HG02678 (cell line): ENCODE results near the gene URB2.
A peak's percentile ranks its signal among the peaks of the same experiment; 100 is the strongest.

Experiments
- ATAC-seq: cut with Tn5 transposase; IDR thresholded peaks from one replicate; pipeline ENCODE4 v1.9.1; 2021; ENCODE audit warnings: mild to moderate bottlenecking, moderate library complexity; ENCODE audit not compliant: unreplicated experiment

The URB2 gene

DNA sequence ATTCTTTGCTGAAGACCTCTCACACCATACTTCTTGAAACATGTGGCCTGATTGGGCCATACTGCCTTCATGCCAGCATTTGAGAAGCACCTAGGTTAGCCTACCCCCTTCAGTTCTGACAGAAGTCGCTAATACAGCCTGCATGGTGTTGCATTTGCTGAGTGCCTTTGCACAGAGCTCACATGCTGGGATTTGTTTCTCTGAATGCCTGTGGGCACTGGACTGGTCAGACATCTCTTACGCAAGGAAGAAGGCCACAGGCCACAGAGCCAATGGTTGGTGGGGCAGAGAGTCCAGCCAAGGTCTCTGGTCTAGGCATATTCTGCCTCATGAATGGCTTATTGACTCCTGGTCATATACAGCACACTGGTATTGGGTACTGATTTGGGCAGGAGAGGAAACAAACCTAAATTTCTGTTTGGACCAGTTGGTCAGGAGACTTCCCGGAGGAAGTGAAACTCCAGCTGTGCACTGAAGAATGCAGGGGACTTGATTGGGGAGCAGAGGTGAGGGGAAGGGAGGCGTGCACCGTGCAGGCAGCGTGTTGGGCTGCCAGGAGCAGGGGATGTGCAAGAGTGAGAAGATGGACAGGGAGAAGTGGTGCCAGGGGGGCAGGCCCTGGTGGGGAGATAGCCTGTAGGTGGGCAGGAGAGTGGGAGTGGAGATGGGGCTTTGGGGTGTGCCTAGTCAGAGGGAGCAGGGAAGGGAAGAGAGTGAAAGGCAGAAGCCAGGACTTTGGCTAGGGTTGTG lies 18.1 kb downstream of the URB2 start:
- ATAC-seq = peak; percentile 53

DNA sequence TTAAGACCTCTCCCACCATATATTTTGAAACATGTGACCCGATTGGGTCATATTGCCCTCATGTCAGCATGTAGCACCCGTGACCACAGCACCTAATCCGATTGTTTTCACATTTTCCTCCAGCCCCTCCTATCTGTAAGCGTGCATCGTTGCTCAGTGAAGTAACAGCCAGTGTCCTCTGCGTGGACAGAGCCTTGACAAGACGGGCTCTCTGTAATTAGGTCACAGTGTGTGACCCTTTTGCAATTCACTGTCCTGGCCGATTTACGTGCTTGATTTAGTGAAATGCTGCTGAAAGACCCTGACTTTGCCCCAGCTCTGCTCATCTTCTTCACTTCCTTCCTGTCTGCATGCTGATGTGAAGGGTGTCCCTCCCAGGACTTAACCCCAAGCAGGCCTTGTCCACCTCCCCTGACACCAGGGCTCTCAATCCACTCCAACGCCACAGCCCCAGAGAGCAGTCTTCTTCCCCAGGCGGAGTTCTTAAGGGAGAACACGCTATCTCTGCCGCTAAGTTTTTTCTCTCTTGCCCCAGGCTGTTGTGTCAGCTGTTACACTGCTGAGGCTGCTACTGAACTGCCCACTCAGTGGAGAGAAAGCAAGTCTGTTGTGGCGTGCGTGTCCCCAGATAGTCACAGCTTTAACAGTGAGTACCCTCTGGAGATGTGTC lies 19.4 kb downstream of the URB2 start:
- no peak for ATAC-seq

DNA sequence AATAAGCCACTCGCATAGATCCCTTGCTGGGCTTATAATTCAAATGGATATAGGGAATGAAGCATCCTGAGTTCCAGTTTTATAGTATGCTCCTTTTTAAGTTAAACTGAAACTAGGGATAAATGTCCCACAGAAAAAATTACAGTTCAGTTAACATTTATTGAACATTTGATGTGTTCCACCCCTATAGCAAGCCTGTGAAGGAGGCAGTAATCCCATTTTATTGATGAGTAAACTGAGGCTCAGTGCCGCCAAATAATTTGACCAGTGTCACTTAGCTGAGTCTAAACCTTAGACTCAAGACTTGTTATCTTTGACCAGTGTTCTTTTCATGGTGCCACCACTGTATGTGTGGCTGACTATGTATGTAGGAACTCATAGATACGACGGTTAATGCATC lies 22.4 kb downstream of the URB2 start:
- no peak for ATAC-seq

DNA sequence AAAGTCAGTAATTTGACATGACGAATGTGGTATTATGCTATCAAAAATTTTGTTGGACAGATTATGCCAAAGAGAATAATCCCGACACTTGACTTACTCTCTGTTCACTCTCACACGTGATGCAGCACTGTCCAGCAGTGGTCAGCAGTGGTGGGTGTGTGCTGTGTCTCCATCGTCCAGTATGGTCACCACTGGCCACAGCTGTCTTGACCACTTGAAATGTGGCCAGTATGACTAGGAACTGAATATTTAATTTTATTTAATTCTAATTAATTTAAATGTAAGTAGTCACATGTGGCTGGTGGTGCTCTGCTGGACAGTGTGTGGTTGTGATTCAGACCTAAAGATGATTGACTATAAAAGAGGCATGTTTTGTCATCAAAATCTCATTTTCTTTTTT lies 24.0 kb downstream of the URB2 start:
- ATAC-seq = no peak

GRCh38 chr1:229651546-229651945 lies 25.5 kb downstream of the URB2 start:
- no peak for ATAC-seq

GRCh38 chr1:229653420-229653819 lies 27.4 kb downstream of the URB2 start:
- ATAC-seq = no peak

- no peak for ATAC-seq
Measured at GRCh38 chr1:229655781-229656180, 29.7 kb downstream of the URB2 start.

DNA sequence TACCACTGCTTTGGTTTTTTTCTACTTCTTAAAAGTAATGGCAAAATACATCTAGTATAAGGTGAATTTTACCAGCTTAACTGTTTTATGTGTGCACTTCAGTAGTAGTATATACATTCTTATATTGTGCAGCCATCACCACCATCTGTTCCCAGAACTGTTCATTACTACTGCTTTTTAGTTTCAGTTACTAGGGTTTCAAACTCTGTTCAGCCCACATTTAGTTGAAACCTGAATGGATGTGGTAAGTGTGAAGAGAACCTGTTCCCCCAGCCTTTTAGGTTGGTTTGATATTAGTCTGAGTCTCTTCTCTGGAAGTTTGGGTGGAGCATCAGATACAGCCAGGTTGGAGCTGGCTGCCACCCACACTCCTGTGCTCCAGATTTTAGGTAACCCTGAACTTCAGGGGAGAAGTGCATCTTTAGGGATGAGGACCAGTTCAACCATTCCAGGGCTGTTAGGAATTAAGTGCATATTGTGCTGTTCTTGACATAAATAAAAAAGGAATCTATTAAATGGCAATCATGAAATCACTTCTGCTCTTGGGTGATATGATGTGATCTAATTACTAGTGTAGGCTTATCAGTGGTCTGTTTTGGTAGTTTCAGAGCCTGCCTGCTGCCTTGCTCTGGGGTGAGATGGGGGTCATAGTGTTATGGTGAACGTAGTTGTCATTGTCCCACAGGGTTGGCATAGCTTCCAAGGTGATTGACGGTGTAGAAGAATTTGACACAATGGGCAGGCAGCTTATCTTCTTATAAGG lies 32.1 kb downstream of the URB2 start:
- peak; percentile 70 for ATAC-seq

GRCh38 chr1:229661022-229661877 lies 35.2 kb downstream of the URB2 start:
- peak; percentile 53 for ATAC-seq

DNA sequence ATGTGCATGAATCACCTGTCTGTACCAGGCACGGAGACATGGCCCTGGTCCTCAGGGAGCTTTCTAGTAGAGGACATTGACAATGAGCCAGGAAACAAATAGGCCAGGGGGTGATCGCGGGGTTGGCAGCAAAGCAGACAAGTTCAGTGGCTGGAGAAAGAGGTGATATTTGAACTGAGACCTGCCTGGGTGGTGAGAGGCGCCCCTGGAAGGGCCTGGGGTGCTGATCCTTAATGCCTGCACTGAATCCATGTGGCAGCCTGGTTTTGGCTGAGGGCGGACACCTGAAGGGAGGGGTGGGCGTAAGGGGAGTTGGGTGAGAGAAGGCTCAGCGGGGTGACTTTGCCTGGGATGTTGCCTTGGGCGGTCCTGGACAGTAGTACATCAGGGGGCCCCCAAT lies 35.9 kb downstream of the URB2 start:
- no peak for ATAC-seq

- ATAC-seq = peak; percentile 78
Measured at GRCh38 chr1:229664133-229664689, 38.2 kb downstream of the URB2 start.

- no peak for ATAC-seq
Measured at GRCh38 chr1:229665912-229666558, 40.0 kb downstream of the URB2 start.

- no peak for ATAC-seq
Measured at GRCh38 chr1:229666585-229666984, 40.5 kb downstream of the URB2 start.

DNA sequence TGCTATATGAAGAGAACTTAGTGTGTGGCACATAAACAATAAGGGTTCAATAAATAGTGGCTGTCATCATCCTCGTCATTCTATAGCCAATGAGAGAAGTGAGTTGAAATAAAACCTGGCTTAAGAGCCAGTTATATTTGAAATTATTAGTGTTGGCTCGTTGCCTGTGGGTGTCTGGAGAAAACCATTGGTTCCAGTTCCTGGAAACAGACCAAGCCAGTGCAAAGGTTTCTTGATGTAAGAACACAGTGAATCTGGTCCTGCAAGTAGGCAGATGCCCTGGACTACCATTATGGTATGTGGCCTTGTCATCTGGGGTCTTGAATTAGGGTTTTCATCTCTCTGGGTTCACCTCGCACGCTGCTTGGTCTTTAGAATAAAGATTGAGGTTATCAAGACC lies 43.3 kb downstream of the URB2 start:
- ATAC-seq = no peak

- ATAC-seq = no peak
Measured at GRCh38 chr1:229671310-229671709, 45.3 kb downstream of the URB2 start.

GRCh38 chr1:229672246-229672645 lies 46.2 kb downstream of the URB2 start:
- no peak for ATAC-seq

DNA sequence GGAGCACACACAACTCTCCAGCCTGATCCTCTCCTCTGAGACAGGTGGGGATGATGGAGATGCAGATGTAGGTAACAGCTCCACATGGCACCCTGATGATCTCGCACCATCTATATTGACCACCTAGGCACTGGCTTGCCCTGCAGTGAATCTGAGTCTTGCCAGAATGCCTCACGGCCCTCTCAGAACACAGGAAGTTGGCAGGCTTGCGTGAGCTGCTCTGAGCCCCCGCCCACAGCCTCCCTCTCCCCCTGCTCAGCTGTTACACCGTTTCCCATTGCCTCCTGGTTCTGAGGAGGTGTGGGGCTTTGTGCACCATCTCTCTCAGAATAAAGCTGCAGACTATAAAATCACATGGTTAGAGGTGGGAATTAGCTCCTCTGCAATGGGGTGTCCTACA lies 48.0 kb downstream of the URB2 start:
- no peak for ATAC-seq

DNA sequence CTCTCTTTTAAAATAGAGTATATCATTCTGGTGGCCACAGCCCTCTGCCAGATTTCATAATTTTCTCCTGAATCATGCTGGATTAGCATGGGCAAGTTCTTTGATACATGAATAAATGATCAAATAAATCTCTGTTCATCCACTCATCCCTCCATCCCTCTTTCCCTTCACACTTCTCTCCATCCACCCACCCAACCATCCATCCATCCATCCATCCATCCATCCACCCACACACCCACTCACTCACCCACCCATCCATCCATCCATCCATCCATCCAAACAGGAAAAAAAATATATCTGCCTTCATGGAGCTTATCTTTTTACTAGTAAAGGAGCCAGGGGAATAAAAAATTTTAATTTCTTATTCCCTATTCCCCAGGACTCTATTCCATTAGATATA lies 49.3 kb downstream of the URB2 start:
- no peak for ATAC-seq

GRCh38 chr1:229685149-229685548 lies 59.1 kb downstream of the URB2 start:
- no peak for ATAC-seq

- ATAC-seq = no peak
Measured at GRCh38 chr1:229689273-229689672, 63.2 kb downstream of the URB2 start.
